Ureter (tissue), 1 donor: ENCODE measurements around the gene SIRT2. TPM values are rescaled to one million over a fixed set of nuclear protein-coding genes. Genes with fewer than 3 reads are reported as not detected.

Source experiments
- DNase-seq: peaks from one replicate; pipeline ENCODE4 v3.0.0-alpha.2; 2020; ENCODE audit warnings: low spot score
- total RNA-seq: library from RNA; stranded (reverse); gene quantifications from one replicate; pipeline ENCODE4 v1.2.4, GENCODE V29; 2023
- donor health status: DM: yes; HTN: yes; CAD: no.

SIRT2 gene
- total RNA-seq, 1 donor from 2014 or later: 31.8 TPM

GRCh38 chr19:38920602-38921419, 21.4 kb upstream of the SIRT2 start:
- no peak for DNase-seq

DNA sequence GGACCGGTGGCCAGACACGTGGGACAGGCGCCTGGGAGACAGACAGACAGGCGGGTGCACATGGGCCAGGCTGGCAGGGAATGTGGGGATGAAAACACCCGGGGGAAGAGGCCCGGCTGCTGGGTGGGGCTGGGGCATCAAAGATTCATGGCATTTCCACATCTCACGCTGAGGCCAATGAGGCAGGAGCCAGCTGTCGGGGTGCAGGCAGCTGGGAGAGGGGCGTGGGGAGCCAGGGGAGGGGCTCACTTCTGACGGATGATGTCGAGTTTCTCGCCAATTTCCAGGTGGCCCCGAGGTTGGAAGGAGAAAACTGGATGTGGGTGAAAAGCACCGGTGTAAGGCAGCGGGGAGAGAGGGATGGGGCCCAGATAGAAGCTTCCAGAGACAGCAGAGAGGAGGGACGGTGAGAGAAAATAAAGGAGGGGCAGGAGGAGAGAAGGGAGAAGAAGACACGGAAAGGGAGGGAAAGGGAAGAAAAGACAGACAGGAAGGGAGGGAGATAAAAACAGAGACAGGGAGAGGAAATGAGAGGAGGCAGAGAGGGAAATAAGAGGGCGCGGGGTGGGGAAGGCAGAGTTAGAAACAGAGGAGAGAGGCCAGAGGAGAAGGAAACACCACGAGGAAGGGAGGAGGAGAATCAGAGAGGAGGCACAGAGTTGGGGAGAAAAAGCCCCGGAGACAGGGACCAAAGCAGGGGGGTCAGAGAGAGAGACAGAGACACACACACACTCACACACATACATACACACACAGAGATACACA, 20.6 kb upstream of the SIRT2 start:
- DNase-seq: no peak

DNA sequence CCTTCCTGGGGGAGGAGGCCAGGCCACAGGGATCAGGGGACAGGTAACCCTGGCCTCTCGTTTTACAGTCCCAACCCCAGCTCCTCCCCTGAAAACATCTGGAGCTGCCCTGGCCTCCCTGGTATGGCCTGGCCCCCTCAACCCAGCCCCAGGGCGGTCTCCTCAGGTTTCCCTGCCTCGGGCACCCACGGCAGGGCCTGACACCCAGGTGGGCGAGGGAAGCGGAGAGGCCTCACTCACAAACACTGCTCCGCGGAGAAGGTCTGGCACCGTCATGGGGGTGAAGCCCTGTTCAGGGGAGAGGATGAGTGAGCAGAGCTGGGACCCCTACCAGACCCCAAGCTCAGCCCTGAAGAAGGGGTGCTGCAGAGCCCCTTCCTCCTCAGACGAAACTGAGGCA, 19.1 kb upstream of the SIRT2 start:
- DNase-seq: no peak

DNA sequence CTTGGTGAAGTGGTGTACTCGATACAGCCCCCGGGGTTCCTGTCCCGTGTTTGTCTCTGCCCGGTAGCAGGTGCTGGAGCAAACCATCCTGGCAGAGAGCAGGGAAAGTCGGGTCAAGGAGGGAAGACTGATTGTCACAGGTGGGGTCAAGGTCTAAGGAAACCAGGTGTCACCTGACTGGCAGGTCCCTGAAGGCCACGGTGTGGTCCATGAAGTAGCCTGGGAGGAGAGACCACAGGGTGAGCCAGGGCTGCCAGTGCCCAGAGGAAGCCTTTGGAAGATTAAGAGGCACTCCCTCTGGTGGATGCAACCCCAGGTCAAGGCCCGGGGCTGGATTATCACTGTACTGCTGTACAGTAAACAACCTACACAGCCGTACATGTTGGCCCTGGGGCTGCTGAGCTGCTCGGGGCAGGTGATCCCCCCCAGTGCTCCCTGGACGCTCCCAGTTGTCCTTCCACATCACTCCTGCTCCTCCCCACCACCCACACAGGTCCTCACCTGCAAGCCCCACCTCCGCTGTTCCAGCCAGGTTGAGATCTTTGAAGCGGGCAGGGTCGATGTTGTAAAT, 18.6 kb upstream of the SIRT2 start:
- no peak for DNase-seq

GRCh38 chr19:38917516-38917915, 18.1 kb upstream of the SIRT2 start:
- no peak for DNase-seq

DNA sequence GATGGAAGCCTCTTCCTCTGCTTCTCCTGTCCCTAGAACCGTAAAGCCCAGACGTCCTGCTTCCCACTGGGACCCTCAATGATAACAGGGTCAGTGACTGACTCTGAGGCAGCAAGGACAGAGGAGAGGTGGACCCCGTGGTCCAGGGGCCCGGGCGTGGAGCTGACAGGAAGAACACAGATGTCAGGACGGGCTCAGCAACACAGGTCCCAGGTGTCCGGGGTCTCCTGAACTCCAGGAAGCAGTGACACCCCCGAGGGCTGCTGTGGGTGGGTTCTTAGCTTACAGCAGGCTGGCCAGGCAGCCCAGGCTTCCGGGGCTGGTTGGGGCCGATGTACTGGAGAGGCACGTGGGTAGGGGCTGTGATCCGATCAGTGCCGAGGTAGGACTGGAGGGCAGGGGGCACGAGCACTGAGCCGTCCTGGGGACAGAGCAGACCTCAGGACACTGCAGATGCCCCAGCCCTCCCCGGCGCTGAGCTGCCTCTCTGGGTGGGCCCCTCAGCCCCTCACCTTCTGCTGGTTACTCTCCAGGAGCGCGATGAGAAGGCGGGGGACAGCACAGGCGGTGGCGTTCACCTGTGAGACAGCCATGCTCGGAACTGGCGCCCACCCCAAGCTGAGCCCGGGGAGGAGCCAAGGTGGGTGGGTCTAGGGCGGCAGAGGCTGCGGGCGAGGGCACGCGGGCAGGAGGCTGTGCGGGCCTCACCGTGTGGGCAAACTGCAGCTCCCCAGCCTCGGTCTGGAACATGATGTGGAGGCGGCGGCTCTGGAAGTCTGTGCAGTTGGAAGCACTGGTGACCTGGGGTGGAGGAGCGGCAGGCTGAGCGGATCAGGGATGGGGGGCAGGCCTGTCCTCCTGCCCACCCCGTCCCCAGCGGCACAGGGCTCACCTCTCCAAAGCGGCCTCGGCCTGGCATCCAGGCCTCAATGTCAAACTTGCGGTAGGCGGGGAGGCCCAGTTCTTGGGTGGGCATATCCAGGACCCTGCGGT, 16.2 kb upstream of the SIRT2 start:
- DNase-seq: no peak

DNA sequence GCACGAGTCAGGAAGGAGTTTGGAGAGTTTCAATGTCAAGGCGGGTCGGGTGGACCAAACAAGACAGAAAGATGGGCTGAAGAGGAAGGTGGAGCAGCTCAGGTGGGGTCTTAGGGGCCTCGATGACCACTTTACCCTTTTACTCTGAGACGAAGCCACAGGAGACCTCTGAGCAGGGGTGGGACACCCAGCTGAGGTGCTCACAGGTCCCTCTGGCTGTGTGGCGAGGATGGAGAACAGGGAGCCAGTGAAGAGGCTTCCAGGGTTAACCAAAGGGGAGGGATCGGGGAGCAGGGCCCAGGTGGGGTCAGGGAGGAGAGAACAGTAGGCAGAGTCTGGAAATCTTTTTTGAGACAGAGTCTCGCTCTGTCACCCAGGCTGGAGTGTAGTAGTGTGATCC, 14.5 kb upstream of the SIRT2 start:
- no peak for DNase-seq

DNA sequence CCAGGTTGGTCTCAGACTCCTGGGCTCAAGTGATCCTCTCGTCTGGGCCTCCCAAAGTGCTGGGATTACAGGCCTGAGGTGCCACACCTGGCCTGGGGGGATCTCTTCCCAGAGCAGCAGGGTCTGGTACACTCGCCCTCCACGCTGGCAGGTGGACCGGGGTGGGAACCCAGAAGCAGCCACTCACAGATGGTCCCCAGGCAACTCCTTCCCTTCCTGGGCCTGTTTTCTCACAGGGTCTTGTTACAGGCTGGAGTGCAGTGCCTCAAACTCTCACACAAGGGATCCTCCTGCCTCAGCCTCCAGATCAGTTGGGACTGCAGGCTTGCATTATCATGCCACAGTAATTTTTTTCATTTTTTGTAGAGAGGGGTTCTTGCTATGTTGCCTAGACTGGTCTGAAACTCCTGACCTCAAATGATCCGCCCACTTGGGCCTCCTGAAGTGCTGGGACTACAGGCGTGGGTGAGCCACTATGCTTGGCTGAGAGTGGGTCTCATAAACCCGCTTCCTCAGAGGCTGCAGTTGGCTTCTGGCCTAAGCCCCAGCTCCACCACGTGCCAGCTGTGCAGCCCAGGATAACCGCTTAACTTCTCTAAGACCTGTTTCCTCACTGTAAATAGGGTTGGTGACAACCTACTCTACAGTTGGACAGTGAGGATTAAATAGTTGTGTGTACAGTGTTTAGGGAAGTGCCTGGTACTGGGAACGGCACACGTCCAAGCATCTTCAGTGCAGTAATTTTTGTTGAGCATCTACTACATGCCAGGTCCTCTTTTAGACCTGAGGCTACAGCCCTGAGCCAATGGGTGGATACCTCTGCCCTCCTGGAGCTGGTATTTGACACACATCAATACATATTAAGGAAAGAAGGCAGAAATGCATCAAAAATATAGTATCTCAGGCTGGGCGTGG, 13.4 kb upstream of the SIRT2 start:
- DNase-seq: no peak

GRCh38 chr19:38911388-38912001, 12.1 kb upstream of the SIRT2 start:
- no peak for DNase-seq

GRCh38 chr19:38910488-38910887, 11.1 kb upstream of the SIRT2 start:
- DNase-seq: no peak

DNA sequence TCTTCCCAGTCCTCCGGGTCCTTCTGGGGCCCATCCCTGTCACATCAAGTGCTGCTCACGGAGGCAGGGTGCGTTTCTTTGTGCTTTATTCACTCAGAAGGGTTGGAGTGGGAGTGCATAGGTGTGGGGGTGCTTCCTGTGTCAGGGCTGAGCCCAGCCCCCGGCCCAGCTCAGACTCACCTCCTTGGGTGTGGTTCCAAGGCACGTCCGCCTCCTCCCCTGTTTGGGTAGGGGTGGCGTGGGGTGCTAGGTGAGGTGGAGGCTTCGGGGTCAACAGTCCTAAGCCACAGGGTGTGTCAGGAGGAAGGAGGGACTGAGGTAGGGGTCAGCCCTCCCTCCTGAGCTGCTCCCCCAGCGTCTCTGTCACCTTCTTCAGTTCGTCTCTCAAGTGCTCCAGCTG, 9.5 kb upstream of the SIRT2 start:
- no peak for DNase-seq

DNA sequence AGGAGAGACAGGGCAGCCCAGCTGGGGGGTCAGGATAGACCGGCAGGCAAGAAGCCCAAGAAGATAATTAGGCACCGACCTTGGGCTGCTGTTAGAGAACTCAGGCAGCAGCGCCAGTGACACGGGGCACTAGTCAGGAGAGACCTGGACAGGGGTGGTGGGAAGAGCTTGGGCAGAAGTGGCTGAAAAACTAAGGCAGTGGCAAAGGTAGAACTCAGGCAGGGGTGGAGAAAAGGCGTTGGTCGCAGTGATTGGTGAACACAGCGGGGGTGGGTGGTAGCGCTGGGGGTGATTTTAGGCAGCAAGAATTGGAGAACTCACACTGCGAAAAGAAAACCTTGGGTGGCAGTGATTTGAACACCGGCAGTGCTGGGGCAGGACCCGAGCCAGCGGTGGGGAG, 8.3 kb upstream of the SIRT2 start:
- DNase-seq: no peak

DNA sequence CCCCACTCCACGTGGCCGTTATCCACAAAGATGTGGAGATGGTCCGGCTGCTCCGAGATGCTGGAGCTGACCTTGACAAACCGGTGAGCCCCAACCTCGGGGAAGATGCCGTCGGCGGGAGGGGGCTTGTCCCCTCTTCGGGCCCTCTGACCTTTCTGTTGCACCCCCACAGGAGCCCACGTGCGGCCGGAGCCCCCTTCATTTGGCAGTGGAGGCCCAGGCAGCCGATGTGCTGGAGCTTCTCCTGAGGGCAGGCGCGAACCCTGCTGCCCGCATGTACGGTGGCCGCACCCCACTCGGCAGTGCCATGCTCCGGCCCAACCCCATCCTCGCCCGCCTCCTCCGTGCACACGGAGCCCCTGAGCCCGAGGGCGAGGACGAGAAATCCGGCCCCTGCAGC, 7.8 kb upstream of the SIRT2 start:
- no peak for DNase-seq

DNA sequence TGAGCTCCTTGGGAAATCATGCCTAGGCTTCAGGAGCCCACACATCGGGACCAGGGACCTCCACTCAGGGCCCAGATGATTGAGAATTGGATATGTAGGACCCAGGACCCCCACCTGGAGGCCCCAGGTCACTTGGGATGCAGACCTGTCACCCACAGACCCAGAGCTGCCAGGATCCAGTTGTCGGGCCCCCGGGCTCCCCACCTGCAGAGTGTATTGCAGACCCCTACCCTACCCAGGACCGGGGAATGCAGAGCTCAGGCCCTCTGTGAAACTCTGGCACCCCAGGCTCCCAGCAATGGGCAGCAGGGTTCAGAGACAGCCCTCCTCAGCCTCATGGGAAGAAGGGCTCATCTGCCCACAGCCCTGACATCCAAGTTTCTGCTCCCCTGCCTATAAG, 6.2 kb upstream of the SIRT2 start:
- no peak for DNase-seq

DNA sequence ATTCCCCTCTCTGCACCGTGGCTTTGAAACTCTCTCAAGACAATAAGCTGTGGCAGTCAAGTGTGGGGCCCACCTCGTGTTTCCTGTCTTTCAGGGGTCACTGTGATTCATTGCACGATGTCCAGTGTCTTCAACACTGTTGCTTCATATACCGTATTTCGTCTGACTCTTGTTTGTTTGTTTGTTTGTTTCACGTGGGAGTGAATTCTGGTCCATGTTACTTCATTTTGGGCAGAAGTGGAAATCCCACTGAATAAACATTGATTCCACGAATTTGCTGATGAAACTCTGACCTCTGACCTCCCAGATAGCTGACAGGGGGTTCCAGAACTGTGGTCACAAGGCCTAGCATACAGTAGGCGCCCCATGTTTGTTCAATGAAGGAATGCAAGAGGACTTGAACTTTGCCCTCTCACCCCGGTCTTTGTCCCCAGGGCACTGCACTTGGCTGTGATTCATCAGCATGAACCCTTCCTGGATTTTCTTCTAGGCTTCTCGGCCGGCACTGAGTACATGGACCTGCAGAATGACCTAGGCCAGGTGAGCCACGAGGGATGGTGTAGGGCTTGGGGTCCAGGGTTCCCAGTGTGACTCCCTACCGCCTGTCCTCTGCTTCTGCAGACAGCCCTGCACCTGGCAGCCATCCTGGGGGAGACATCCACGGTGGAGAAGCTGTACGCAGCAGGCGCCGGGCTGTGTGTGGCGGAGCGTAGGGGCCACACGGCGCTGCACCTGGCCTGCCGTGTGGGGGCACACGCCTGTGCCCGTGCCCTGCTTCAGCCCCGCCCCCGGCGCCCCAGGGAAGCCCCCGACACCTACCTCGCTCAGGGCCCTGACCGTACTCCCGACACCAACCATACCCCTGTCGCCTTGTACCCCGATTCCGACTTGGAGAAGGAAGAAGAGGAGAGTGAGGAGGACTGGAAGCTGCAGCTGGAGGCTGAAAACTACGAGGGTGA, 5.4 kb upstream of the SIRT2 start:
- DNase-seq: no peak

DNA sequence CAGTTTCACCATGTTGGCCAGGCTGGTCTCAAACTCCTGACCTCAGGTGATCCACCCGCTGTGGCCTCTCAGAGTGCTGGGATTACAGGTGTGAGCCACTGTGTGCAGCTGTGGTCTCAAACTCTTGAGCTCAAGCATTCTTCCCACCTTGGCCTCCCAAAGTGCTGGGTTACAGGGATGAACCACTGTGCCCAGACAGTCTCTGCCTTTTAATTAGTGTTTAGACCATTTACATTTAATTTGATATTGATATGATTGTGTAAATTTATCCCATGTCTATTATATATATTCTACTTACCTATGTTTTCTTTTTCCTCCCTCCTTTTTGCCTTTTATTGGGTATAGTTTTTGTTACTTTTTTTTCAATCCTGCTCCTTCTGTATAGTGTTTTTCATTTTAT, 2.3 kb upstream of the SIRT2 start:
- DNase-seq: no peak

DNA sequence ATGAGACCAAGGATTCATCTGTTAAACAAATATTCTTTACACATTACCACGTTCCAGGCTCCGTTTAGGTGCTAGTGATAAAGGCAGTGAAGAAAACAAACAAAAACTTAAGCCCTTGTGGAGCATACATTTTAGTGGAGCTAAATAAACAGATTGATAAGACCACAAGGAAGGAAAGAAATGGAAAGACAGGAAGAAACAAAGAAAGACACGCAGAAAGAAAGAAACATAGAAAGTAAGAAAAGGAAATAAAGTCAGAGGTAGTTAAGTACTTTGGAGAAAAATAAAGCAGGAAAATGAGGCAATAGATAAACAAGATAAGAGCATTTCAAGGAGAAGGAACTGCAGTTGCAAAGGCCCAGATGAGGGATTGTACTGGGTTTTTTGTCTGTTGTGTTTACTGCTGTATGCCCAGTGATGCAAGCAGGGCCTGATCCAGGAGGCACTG, 1.3 kb upstream of the SIRT2 start:
- DNase-seq: no peak

GRCh38 chr19:38900202-38900629, 798 bp upstream of the SIRT2 start:
- DNase-seq: no peak
